DOHH2 (cell line): Measurements from ENCODE around the gene BCAP29.

Experiments
- H3F3A ChIP-seq: fragments of 200-600 bp; sonication (generic), shearing (Covaris generic); 2 replicates; pipeline ENCODE4 v1.6.0; 2016; ENCODE audit warnings: antibody characterized with exemption, mild to moderate bottlenecking; ENCODE audit not compliant: control insufficient read depth, insufficient read depth
- H3K27ac ChIP-seq: fragments of 200-600 bp; sonication (generic); 2 replicates; pipeline ENCODE4 v1.5.1; 2014; ENCODE audit warnings: low read depth, mild to moderate bottlenecking, low read length, moderate library complexity
- H3K27me3 ChIP-seq: fragments of 200-600 bp; sonication (generic); 2 replicates; pipeline ENCODE4 v1.6.1; 2014; ENCODE audit warnings: mild to moderate bottlenecking, low read length, mixed read lengths; ENCODE audit not compliant: control insufficient read depth
- H3K36me3 ChIP-seq: fragments of 200-600 bp; sonication (generic); 2 replicates; pipeline ENCODE4 v1.6.1; 2014; ENCODE audit warnings: mild to moderate bottlenecking, low read length, moderate library complexity, mixed read lengths; ENCODE audit not compliant: control insufficient read depth
- H3K4me1 ChIP-seq: fragments of 200-600 bp; sonication (generic); 2 replicates; pipeline ENCODE4 v1.6.1; 2014; ENCODE audit warnings: mild to moderate bottlenecking, low read length, mixed read lengths; ENCODE audit not compliant: control insufficient read depth
- H3K4me2 ChIP-seq: fragments of 200-600 bp; sonication (generic); 2 replicates; pipeline ENCODE4 v1.6.0; 2014; ENCODE audit warnings: mild to moderate bottlenecking, low read length, moderate library complexity
- H3K4me3 ChIP-seq: fragments of 200-600 bp; sonication (generic); 2 replicates; pipeline ENCODE4 v1.5.1; 2014; ENCODE audit warnings: mild to moderate bottlenecking, low read length, mixed read lengths
- H3K79me2 ChIP-seq: fragments of 200-600 bp; sonication (generic); 2 replicates; pipeline ENCODE4 v1.6.1; 2014; ENCODE audit warnings: mild to moderate bottlenecking, low read length, mixed read lengths; ENCODE audit not compliant: control insufficient read depth
- H3K9me2 ChIP-seq: fragments of 200-600 bp; sonication (generic); replicated peaks from 2 replicates; pipeline ENCODE4 v1.6.1; 2014; ENCODE audit warnings: mild to moderate bottlenecking, low read length, mixed read lengths; ENCODE audit not compliant: control insufficient read depth
- H3K9me3 ChIP-seq: fragments of 200-600 bp; sonication (generic); 2 replicates; pipeline ENCODE4 v1.6.1; 2014; ENCODE audit warnings: antibody characterized with exemption, low read length, mixed read lengths; ENCODE audit not compliant: control insufficient read depth, insufficient read depth
- H4K20me1 ChIP-seq: fragments of 200-600 bp; sonication (generic); 2 replicates; pipeline ENCODE4 v1.6.0; 2014; ENCODE audit warnings: low read depth, mild to moderate bottlenecking, antibody characterized with exemption, low read length, moderate library complexity; ENCODE audit not compliant: control insufficient read depth, insufficient read depth
- CTCF ChIP-seq: fragments of 200-600 bp; sonication (generic); IDR thresholded peaks from one replicate; pipeline ENCODE4 v1.5.1; 2014; ENCODE audit warnings: antibody characterized with exemption, mild to moderate bottlenecking, low read depth, low read length; ENCODE audit not compliant: poor library complexity, severe bottlenecking
- EZH2phosphoT487 ChIP-seq: fragments of 200-600 bp; sonication (generic); IDR thresholded peaks from 2 replicates; pipeline ENCODE4 v1.6.1; 2017; ENCODE audit warnings: borderline replicate concordance, mild to moderate bottlenecking, antibody characterized with exemption, low read length, moderate library complexity, mixed read lengths

BCAP29 gene

GRCh38 chr7:107668296-107668695, 88.2 kb downstream of the BCAP29 start:
- H3K9me3 ChIP-seq: no peaks in the 10 kb centered on the region
- no peaks in the 10 kb centered on the region for H3K4me1 ChIP-seq
- H3K4me2 ChIP-seq: no peak overlapping the region
- H3F3A ChIP-seq: no peaks in the 10 kb centered on the region
- H3K36me3 ChIP-seq: no peaks in the 10 kb centered on the region
- H4K20me1 ChIP-seq: no peaks in the 10 kb centered on the region
- no peaks in the 10 kb centered on the region for H3K9me2 ChIP-seq
- H3K27me3 ChIP-seq: peaks cover 30% of the 10 kb centered on the region
- no peak for TF ChIP-seq CTCF
- TF ChIP-seq EZH2phosphoT487: no peak
- H3K4me3 ChIP-seq: no peak overlapping the region
- no peaks in the 10 kb centered on the region for H3K79me2 ChIP-seq
- no peak overlapping the region for H3K27ac ChIP-seq
